ENCODE data around the gene MOGAT3.
"Not testable (repeated sequence)": the region's sequence is repeated elsewhere in the genome, so short reads cannot be mapped to it uniquely, and the experiment has no call there.

MOGAT3 gene

GRCh38 chr7:101200504-101200861 lies 353 bp downstream of the MOGAT3 start:
- Histone ChIP-seq H4K8ac (ENCODE audit: low read depth, low read length) (no peak overlapping the region), H2AK5ac (ENCODE audit: low read depth, low read length) (no peak overlapping the region), H3K27ac (replicated peaks; ENCODE audit: low read length) (no peak overlapping the region), H2BK5ac (ENCODE audit: low read length) (no peak overlapping the region), H3K36me3 (replicated peaks in 1 of 2; ENCODE audit: control insufficient read depth in 2 of 2, insufficient read depth in 2 of 2, low read length in 2 of 2) (no peaks in the 10 kb centered on the region), H3K14ac (ENCODE audit: low read length) (no peak overlapping the region), H3K18ac (ENCODE audit: low read length) (no peak overlapping the region), H3K9me3 (replicated peaks in 1 of 2; ENCODE audit: control insufficient read depth in 2 of 2, insufficient read depth in 1 of 2, low read depth in 1 of 2, low read length in 2 of 2) (no peaks in the 10 kb centered on the region), H2BK15ac (ENCODE audit: low read length) (peak overlapping the region; percentile 9), H2BK120ac (ENCODE audit: low read depth, low read length) (no peak overlapping the region), H2AFZ (ENCODE audit: low read length) (peak overlapping the region; percentile 50), H3K4me1 (ENCODE audit: control insufficient read depth in 2 of 2, insufficient read depth in 1 of 2, low read depth in 1 of 2, low read length in 2 of 2) (peaks cover 3 to 15% of the 10 kb centered on the region in 2 donors), H3K4ac (ENCODE audit: low read length) (no peak overlapping the region), H3K4me3 (ENCODE audit: low read length in 2 of 2) (no peak overlapping the region), H3K4me2 (ENCODE audit: insufficient read depth, low read length, poor library complexity, severe bottlenecking) (no peak overlapping the region), H3K79me1 (ENCODE audit: low read depth, low read length) (no peaks in the 10 kb centered on the region), H3K27me3 (ENCODE audit: control insufficient read depth in 3 of 3, insufficient read depth in 3 of 3, low read depth in 1 of 3, low read length in 3 of 3) (peaks cover 9 to 36% (median 31%) of the 10 kb centered on the region in 3 experiments), H3K9ac (ENCODE audit: low read depth, low read length, poor library complexity) (no peak overlapping the region), H2BK12ac (ENCODE audit: low read length) (no peak overlapping the region), H3K23ac (ENCODE audit: low read depth, low read length, poor library complexity) (no peak overlapping the region), H4K91ac (ENCODE audit: low read depth, low read length, poor library complexity) (no peak overlapping the region)
- WGBS, 2 donors (ENCODE audit: extremely low coverage in 2 of 2, insufficient read length in 2 of 2, insufficient replicate concordance in 1 of 2) = no CpG with 5 or more reads among the region's 2 CpGs
- DNase-seq (ENCODE audit: low spot score) = no peak

DNA sequence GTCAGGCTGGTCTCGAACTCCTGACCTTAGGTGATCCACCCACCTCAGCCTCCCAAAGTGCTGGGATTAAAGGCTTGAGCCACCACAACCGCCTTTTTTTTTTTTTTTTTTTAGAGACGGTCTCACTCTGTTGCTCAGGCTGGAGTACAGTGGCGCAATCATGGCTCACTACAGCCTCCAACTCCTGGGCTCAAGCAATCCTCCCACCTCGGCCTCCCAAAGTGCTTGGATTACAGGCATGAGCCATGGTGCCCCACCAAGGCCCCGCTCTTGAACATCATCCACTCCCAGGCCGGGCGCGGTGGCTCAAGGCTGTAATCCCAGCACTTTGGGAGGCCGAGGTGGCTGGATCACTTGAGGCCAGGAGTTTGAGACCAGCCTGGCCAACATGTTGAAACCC lies 1.3 kb downstream of the MOGAT3 start:
- WGBS, 2 donors (ENCODE audit: extremely low coverage in 2 of 2, insufficient read length in 2 of 2, insufficient replicate concordance in 1 of 2) = no CpG with 5 or more reads among the region's 10 CpGs
- not testable (repeated sequence) for H3K4ac ChIP-seq (ENCODE audit: low read length); H3K27ac ChIP-seq (replicated peaks; ENCODE audit: low read length); DNase-seq (ENCODE audit: low spot score); H2AK5ac ChIP-seq (ENCODE audit: low read depth, low read length); H2BK5ac ChIP-seq (ENCODE audit: low read length); H3K14ac ChIP-seq (ENCODE audit: low read length); H2BK15ac ChIP-seq (ENCODE audit: low read length); H2BK120ac ChIP-seq (ENCODE audit: low read depth, low read length); H4K91ac ChIP-seq (ENCODE audit: low read depth, low read length, poor library complexity); H2BK12ac ChIP-seq (ENCODE audit: low read length); H3K23ac ChIP-seq (ENCODE audit: low read depth, low read length, poor library complexity); H3K9me3 ChIP-seq (replicated peaks in 1 of 2; ENCODE audit: control insufficient read depth in 2 of 2, insufficient read depth in 1 of 2, low read depth in 1 of 2, low read length in 2 of 2); H3K4me3 ChIP-seq (ENCODE audit: low read length in 2 of 2); H3K4me2 ChIP-seq (ENCODE audit: insufficient read depth, low read length, poor library complexity, severe bottlenecking); H3K18ac ChIP-seq (ENCODE audit: low read length); H4K8ac ChIP-seq (ENCODE audit: low read depth, low read length); H3K36me3 ChIP-seq (replicated peaks in 1 of 2; ENCODE audit: control insufficient read depth in 2 of 2, insufficient read depth in 2 of 2, low read length in 2 of 2); H2AFZ ChIP-seq (ENCODE audit: low read length); H3K79me1 ChIP-seq (ENCODE audit: low read depth, low read length); H3K9ac ChIP-seq (ENCODE audit: low read depth, low read length, poor library complexity)
- H3K4me1 ChIP-seq (ENCODE audit: control insufficient read depth in 2 of 2, insufficient read depth in 1 of 2, low read depth in 1 of 2, low read length in 2 of 2) = peaks cover 3 to 15% of the 10 kb centered on the region in 2 donors
- H3K27me3 ChIP-seq (ENCODE audit: control insufficient read depth in 3 of 3, insufficient read depth in 3 of 3, low read depth in 1 of 3, low read length in 3 of 3) = peaks cover 9 to 38% (median 33%) of the 10 kb centered on the region in 3 experiments

DNA sequence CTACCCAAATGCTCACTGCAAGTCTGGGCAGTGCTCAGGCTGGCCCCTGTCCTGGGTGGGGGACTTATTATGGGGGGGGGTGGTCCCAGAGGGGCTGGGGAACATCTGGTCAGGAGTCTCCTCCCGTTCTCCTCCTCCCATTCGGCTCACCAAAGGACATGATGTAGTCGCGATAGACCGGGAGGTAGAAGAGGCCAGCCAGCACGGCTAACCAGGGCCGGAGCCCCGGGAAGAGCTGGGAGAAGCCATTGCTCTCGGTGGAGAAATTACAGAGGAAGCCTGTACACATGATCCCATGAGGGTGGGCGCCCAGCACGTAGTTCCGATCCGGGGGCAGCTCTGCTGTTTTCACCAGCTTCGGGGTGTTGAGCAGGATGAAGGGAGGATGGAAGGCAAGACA lies 2.4 kb downstream of the MOGAT3 start:
- Histone ChIP-seq H2BK15ac (ENCODE audit: low read length) (no peak overlapping the region), H3K27ac (replicated peaks; ENCODE audit: low read length) (no peak overlapping the region)
- no CpG with 5 or more reads among the region's 14 CpGs for WGBS, 2 donors (ENCODE audit: extremely low coverage in 2 of 2, insufficient read length in 2 of 2, insufficient replicate concordance in 1 of 2)

GRCh38 chr7:101197991-101198390 lies 2.8 kb downstream of the MOGAT3 start:
- Histone ChIP-seq H3K23ac (ENCODE audit: low read depth, low read length, poor library complexity) (no peak overlapping the region), H2AFZ (ENCODE audit: low read length) (no peak overlapping the region), H3K9me3 (replicated peaks in 1 of 2; ENCODE audit: control insufficient read depth in 2 of 2, insufficient read depth in 1 of 2, low read depth in 1 of 2, low read length in 2 of 2) (no peaks in the 10 kb centered on the region), H3K4ac (ENCODE audit: low read length) (no peak overlapping the region), H2BK5ac (ENCODE audit: low read length) (no peak overlapping the region), H2BK15ac (ENCODE audit: low read length) (no peak overlapping the region), H3K14ac (ENCODE audit: low read length) (no peak overlapping the region), H2BK12ac (ENCODE audit: low read length) (peak overlapping the region; percentile 4), H4K8ac (ENCODE audit: low read depth, low read length) (no peak overlapping the region), H3K9ac (ENCODE audit: low read depth, low read length, poor library complexity) (no peak overlapping the region), H3K27me3 (ENCODE audit: control insufficient read depth in 3 of 3, insufficient read depth in 3 of 3, low read depth in 1 of 3, low read length in 3 of 3) (peaks cover 9 to 30% (median 28%) of the 10 kb centered on the region in 3 experiments), H4K91ac (ENCODE audit: low read depth, low read length, poor library complexity) (no peak overlapping the region), H3K79me1 (ENCODE audit: low read depth, low read length) (no peaks in the 10 kb centered on the region), H2AK5ac (ENCODE audit: low read depth, low read length) (peak overlapping the region; percentile 19), H2BK120ac (ENCODE audit: low read depth, low read length) (no peak overlapping the region), H3K27ac (replicated peaks; ENCODE audit: low read length) (no peak overlapping the region), H3K36me3 (replicated peaks in 1 of 2; ENCODE audit: control insufficient read depth in 2 of 2, insufficient read depth in 2 of 2, low read length in 2 of 2) (no peaks in the 10 kb centered on the region), H3K4me1 (ENCODE audit: control insufficient read depth in 2 of 2, insufficient read depth in 1 of 2, low read depth in 1 of 2, low read length in 2 of 2) (peaks cover 3 to 15% of the 10 kb centered on the region in 2 donors), H3K18ac (ENCODE audit: low read length) (no peak overlapping the region), H3K4me2 (ENCODE audit: insufficient read depth, low read length, poor library complexity, severe bottlenecking) (no peak overlapping the region), H3K4me3 (ENCODE audit: low read length in 2 of 2) (no peak overlapping the region)
- no CpG with 5 or more reads among the region's 21 CpGs for WGBS, 2 donors (ENCODE audit: extremely low coverage in 2 of 2, insufficient read length in 2 of 2, insufficient replicate concordance in 1 of 2)
- no peak for DNase-seq (ENCODE audit: low spot score)

More for the DNA sequence above, 2.4 kb downstream of the MOGAT3 start:
- Histone ChIP-seq H2BK12ac (ENCODE audit: low read length) (no peak overlapping the region), H4K8ac (ENCODE audit: low read depth, low read length) (no peak overlapping the region), H3K18ac (ENCODE audit: low read length) (no peak overlapping the region), H3K27me3 (ENCODE audit: control insufficient read depth in 3 of 3, insufficient read depth in 3 of 3, low read depth in 1 of 3, low read length in 3 of 3) (peaks cover 9 to 35% (median 32%) of the 10 kb centered on the region in 3 experiments), H3K4me2 (ENCODE audit: insufficient read depth, low read length, poor library complexity, severe bottlenecking) (no peak overlapping the region), H3K14ac (ENCODE audit: low read length) (no peak overlapping the region), H2AFZ (ENCODE audit: low read length) (no peak overlapping the region), H4K91ac (ENCODE audit: low read depth, low read length, poor library complexity) (no peak overlapping the region), H3K4me1 (ENCODE audit: control insufficient read depth in 2 of 2, insufficient read depth in 1 of 2, low read depth in 1 of 2, low read length in 2 of 2) (peaks cover 3 to 15% of the 10 kb centered on the region in 2 donors), H3K9me3 (replicated peaks in 1 of 2; ENCODE audit: control insufficient read depth in 2 of 2, insufficient read depth in 1 of 2, low read depth in 1 of 2, low read length in 2 of 2) (no peaks in the 10 kb centered on the region), H2BK120ac (ENCODE audit: low read depth, low read length) (no peak overlapping the region), H2AK5ac (ENCODE audit: low read depth, low read length) (no peak overlapping the region), H3K4ac (ENCODE audit: low read length) (no peak overlapping the region), H3K36me3 (replicated peaks in 1 of 2; ENCODE audit: control insufficient read depth in 2 of 2, insufficient read depth in 2 of 2, low read length in 2 of 2) (no peaks in the 10 kb centered on the region), H2BK5ac (ENCODE audit: low read length) (no peak overlapping the region), H3K23ac (ENCODE audit: low read depth, low read length, poor library complexity) (no peak overlapping the region), H3K79me1 (ENCODE audit: low read depth, low read length) (no peaks in the 10 kb centered on the region), H3K9ac (ENCODE audit: low read depth, low read length, poor library complexity) (no peak overlapping the region), H3K4me3 (ENCODE audit: low read length in 2 of 2) (no peak overlapping the region)
- DNase-seq (ENCODE audit: low spot score) = no peak

All from neuronal stem cell (in vitro differentiated cells).